ENCODE results near the gene KIF18B. TPM values are rescaled to one million over a fixed set of nuclear protein-coding genes. Genes with fewer than 3 reads are reported as not detected.

Gene KIF18B
- total and polyA plus RNA-seq, 2 of the 8 experiments (the other 6 are each of a cell fraction or from before 2014, with no cell fraction given) = 39.0 to 59.4 TPM

DNA sequence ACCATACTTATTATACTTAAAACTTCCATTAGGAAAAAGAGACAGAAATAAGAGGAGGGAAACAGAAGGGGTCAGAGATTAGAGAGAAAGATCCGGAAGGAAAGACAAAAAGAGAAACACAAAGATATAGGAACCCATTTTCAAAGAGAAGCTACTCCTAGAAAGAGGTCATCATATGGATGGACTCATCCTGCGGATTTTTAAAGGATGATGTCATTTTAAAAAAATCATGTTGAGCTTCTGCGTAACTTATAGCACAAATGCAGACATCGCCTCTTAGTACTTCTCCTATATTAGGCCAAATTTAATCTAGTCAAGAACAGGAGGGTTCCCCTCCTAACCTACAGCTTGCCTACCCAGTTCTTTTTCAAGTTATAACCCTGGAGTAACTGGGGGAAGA lies 66.4 kb downstream of the KIF18B start:
- H3K4ac ChIP-seq (replicated peaks; ENCODE audit: insufficient read length, low read depth, low read length) = no peak overlapping the region
- no peak overlapping the region for H3K4me2 ChIP-seq (ENCODE audit: insufficient read depth in 1 of 2, low read depth in 2 of 2, low read length in 2 of 2)
- H2AFZ ChIP-seq (ENCODE audit: low read length) = no peak overlapping the region
- WGBS, 2 experiments (ENCODE audit: extremely low coverage in 1 of 2, insufficient coverage in 1 of 2, insufficient read length in 1 of 2, insufficient replicate concordance in 2 of 2, low coverage in 1 of 2, low lambda C conversion rate in 2 of 2, missing lambda C conversion rate in 1 of 2) = 87% methylated on average over 4 of the region's 4 CpGs; no CpG with 5 or more reads in 1 of the 2 experiments
- no peak overlapping the region for H3K14ac ChIP-seq (ENCODE audit: insufficient read length)
- no peaks in the 10 kb centered on the region for H3K27me3 ChIP-seq (replicated peaks in 1 of 4; ENCODE audit: control insufficient read depth in 3 of 4, extremely low read depth in 1 of 4, insufficient read depth in 3 of 4, low read length in 3 of 4)
- no peak overlapping the region for H3K9ac ChIP-seq (replicated peaks in 1 of 4; ENCODE audit: extremely low read depth in 1 of 4, low read depth in 3 of 4, low read length in 3 of 4)
- no peak overlapping the region for H2BK5ac ChIP-seq (ENCODE audit: low read depth, low read length)
- no peak overlapping the region for H3K18ac ChIP-seq (ENCODE audit: extremely low read depth, low read length)
- no peak overlapping the region for H4K91ac ChIP-seq (replicated peaks; ENCODE audit: insufficient read length, low read length)
- no peak overlapping the region for H4K5ac ChIP-seq (ENCODE audit: insufficient read length, low read depth, low read length)
- no peaks in the 10 kb centered on the region for H3K4me1 ChIP-seq (replicated peaks in 1 of 4; ENCODE audit: control insufficient read depth in 3 of 4, insufficient read depth in 4 of 4, low read length in 3 of 4)
- no peaks in the 10 kb centered on the region for H3K79me1 ChIP-seq (ENCODE audit: low read depth, low read length)
- no peak overlapping the region for H3K27ac ChIP-seq (ENCODE audit: low read depth, low read length)
- H3K56ac ChIP-seq (replicated peaks; ENCODE audit: insufficient read length, low read depth, low read length) = no peak overlapping the region
- DNase-seq (ENCODE audit: low read depth in 1 of 2, low spot score in 2 of 2) (no peak), FAIRE-seq (no peak)
- H3K36me3 ChIP-seq (ENCODE audit: control insufficient read depth in 2 of 4, insufficient read depth in 4 of 4, low read length in 3 of 4) = peaks cover 30 to 76% (median 59%) of the 10 kb centered on the region in 4 experiments
- no peak overlapping the region for H2BK120ac ChIP-seq (replicated peaks; ENCODE audit: low read depth, low read length)
- ChIA-PET POLR2A (ENCODE audit: partially characterized antibody) (interaction anchor here (0.5 to 2.1 kb wide), 4 partner anchors 8 to 85 kb away, joined by 3 to 10 read pairs (median 4); partner anchors contain the start of gene EFTUD2), CTCF (ENCODE audit: partially characterized antibody) (interaction anchor here (0.6 to 11.2 kb wide), 13 partner anchors 8 to 144 kb away, joined by 3 to 154 read pairs (median 4); no protein-coding TSS in a partner anchor)
- no peak overlapping the region for H2AK5ac ChIP-seq (ENCODE audit: low read depth, low read length)
- H3K9me3 ChIP-seq (ENCODE audit: insufficient read depth in 2 of 2, low read depth in 1 of 2, low read length in 1 of 2) = no peaks in the 10 kb centered on the region
- no peak overlapping the region for H3K4me3 ChIP-seq (ENCODE audit: extremely low read depth in 1 of 4, insufficient read depth in 2 of 4, low read depth in 3 of 4, low read length in 4 of 4)
- no peak overlapping the region for H4K8ac ChIP-seq (ENCODE audit: extremely low read depth, insufficient read depth, low read length)
- no peak overlapping the region for H3K23ac ChIP-seq (ENCODE audit: insufficient read length)
- H4K20me1 ChIP-seq (replicated peaks in 1 of 2; ENCODE audit: control insufficient read depth in 1 of 2, insufficient read depth in 2 of 2, low read length in 2 of 2) = no peaks in the 10 kb centered on the region
- no peaks in the 10 kb centered on the region for H3K79me2 ChIP-seq (ENCODE audit: control insufficient read depth in 1 of 2, insufficient read depth in 2 of 2, low read length in 2 of 2)
- no peaks in the 10 kb centered on the region for H3K23me2 ChIP-seq (ENCODE audit: low read depth, low read length)
- H2BK20ac ChIP-seq (ENCODE audit: low read length) = no peak overlapping the region
- H2BK12ac ChIP-seq (ENCODE audit: low read depth, low read length) = no peak overlapping the region
- H2BK15ac ChIP-seq (ENCODE audit: low read length) = no peak overlapping the region
- no peak for TF ChIP-seq GABPA (IDR thresholded peaks at IDR 0.05; ENCODE audit: borderline replicate concordance, insufficient read depth, low read length)
- TF ChIP-seq POLR2AphosphoS5 (IDR thresholded peaks at IDR 0.05; ENCODE audit: low read depth, low read length) = no peak
- no peak for TF ChIP-seq CHD2 (IDR thresholded peaks at IDR 0.05; ENCODE audit: low read length)
- no peak for TF ChIP-seq KDM4A (IDR thresholded peaks at IDR 0.05; ENCODE audit: low read depth, low read length, severe bottlenecking)
- TF ChIP-seq TAF7 (optimal IDR thresholded peaks at IDR 0.05; ENCODE audit: borderline replicate concordance, low read depth, low read length) = no peak
- TF ChIP-seq SIX5 (IDR thresholded peaks at IDR 0.05; ENCODE audit: low read depth, low read length) = no peak
- no peak for TF ChIP-seq SP4 (IDR thresholded peaks at IDR 0.05; ENCODE audit: low read length)
- no peak for TF ChIP-seq CHD1 (IDR thresholded peaks at IDR 0.05; ENCODE audit: low read depth, low read length)
- TF ChIP-seq RFX5 (IDR thresholded peaks at IDR 0.05; ENCODE audit: borderline replicate concordance, low read depth, low read length) = no peak
- no peak for TF ChIP-seq NRF1 (IDR thresholded peaks at IDR 0.05; ENCODE audit: low read depth, low read length)
- no peak for TF ChIP-seq USF2 (IDR thresholded peaks at IDR 0.05; ENCODE audit: low read length)
- TF ChIP-seq SIRT6 (IDR thresholded peaks at IDR 0.05; ENCODE audit: low read length) = no peak
- no peak for TF ChIP-seq ZNF274 (IDR thresholded peaks at IDR 0.05; ENCODE audit: borderline replicate concordance, extremely low read depth, low read length)
- TF ChIP-seq SAP30 (IDR thresholded peaks at IDR 0.05; ENCODE audit: insufficient read depth, insufficient replicate concordance, low read length) = no peak
